ENCODE data around the gene AKT2. TPM values are rescaled to one million over a fixed set of nuclear protein-coding genes. Genes with fewer than 3 reads are reported as not detected.

Gene AKT2
- total RNA-seq, 1 experiment from 2014 or later, result 2,376 TPM

DNA sequence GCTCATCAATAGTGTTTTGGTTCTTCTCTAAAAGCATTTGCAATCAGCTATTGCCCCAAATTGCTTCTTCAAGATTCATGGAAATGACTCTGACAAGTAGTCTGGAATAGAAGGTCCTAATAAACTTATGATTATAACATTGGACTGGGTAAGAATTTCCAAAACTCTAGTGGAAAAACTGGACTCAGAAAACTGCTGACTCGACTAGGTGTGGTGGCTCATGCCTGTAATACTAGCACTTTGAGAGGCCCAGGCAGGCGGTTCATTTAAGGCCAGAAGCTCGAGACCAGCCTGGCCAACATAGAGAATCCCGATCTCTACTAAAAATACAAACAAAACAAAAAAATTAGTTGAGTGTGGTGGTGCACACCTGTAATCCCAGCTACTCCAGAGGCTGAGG lies 15.5 kb upstream of the AKT2 start:
- no peak overlapping the region for H3K27ac ChIP-seq (ENCODE audit: low read length)
- ChIA-PET POLR2A (interaction anchor here (0.5 to 1.2 kb wide), 9 partner anchors 10 to 1717 kb away, joined by 3 to 7 read pairs (median 3); partner anchors contain the start of gene AKT2), CTCF (interaction anchor here (0.6 to 2.1 kb wide), 6 partner anchors 17 to 195 kb away, joined by 3 to 7 read pairs (median 4); no protein-coding TSS in a partner anchor)
- no peak overlapping the region for H3K4me3 ChIP-seq (ENCODE audit: low read depth in 2 of 2, low read length in 2 of 2)
- no peak for TF ChIP-seq TCF7L2 (IDR thresholded peaks at IDR 0.05; ENCODE audit: low read depth, low read length)
- no peak for TF ChIP-seq POLR2AphosphoS5 (IDR thresholded peaks at IDR 0.05; ENCODE audit: low read depth, low read length)
- TF ChIP-seq, protein P1, sequence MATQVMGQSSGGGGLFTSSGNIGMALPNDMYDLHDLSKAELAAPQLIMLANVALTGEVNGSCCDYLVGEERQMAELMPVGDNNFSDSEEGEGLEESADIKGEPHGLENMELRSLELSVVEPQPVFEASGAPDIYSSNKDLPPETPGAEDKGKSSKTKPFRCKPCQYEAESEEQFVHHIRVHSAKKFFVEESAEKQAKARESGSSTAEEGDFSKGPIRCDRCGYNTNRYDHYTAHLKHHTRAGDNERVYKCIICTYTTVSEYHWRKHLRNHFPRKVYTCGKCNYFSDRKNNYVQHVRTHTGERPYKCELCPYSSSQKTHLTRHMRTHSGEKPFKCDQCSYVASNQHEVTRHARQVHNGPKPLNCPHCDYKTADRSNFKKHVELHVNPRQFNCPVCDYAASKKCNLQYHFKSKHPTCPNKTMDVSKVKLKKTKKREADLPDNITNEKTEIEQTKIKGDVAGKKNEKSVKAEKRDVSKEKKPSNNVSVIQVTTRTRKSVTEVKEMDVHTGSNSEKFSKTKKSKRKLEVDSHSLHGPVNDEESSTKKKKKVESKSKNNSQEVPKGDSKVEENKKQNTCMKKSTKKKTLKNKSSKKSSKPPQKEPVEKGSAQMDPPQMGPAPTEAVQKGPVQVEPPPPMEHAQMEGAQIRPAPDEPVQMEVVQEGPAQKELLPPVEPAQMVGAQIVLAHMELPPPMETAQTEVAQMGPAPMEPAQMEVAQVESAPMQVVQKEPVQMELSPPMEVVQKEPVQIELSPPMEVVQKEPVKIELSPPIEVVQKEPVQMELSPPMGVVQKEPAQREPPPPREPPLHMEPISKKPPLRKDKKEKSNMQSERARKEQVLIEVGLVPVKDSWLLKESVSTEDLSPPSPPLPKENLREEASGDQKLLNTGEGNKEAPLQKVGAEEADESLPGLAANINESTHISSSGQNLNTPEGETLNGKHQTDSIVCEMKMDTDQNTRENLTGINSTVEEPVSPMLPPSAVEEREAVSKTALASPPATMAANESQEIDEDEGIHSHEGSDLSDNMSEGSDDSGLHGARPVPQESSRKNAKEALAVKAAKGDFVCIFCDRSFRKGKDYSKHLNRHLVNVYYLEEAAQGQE (IDR thresholded peaks at IDR 0.05; ENCODE audit: insufficient read depth in 1 of 2, low read depth in 2 of 2, low read length in 1 of 2), result no peak
- no peak for TF ChIP-seq CTCF (IDR thresholded peaks at IDR 0.05)
- TF ChIP-seq SIN3A (IDR thresholded peaks at IDR 0.05; ENCODE audit: borderline replicate concordance, insufficient read depth, low read depth, low read length), result no peak
- peaks cover 12% of the 10 kb centered on the region for H3K27me3 ChIP-seq (ENCODE audit: control insufficient read depth, insufficient read depth, low read length)
- H3K36me3 ChIP-seq (ENCODE audit: control insufficient read depth, insufficient read depth, low read length), result no peaks in the 10 kb centered on the region
- ATAC-seq, result no peak
- no TSS peak for BruUV-seq (replicated peaks)
- no peaks in the 10 kb centered on the region for H3K9me3 ChIP-seq (ENCODE audit: control insufficient read depth, insufficient read depth, low read depth, low read length)
- intact Hi-C loops (cut with micrococcal nuclease; ENCODE audit: unreplicated experiment), result no loop called here
- in situ Hi-C loops (cut with HindIII; ENCODE audit: low pct_unique_long_range_greater_than_20kb, low sequenced_read_pairs), result loop anchor here (5.0 to 10.0 kb wide), 7 partner anchors 38 to 1776 kb away; partner anchors contain the start of gene ZNF780A
- no peaks in the 10 kb centered on the region for H3K4me1 ChIP-seq (ENCODE audit: control insufficient read depth, insufficient read depth, low read length)
- DNase-seq (ENCODE audit: low read depth, low spot score), result no peak

GRCh38 chr19:40298026-40298425 lies 12.9 kb upstream of the AKT2 start:
- intact Hi-C loops (cut with micrococcal nuclease; ENCODE audit: unreplicated experiment), result no loop called here
- H3K27me3 ChIP-seq (ENCODE audit: control insufficient read depth, insufficient read depth, low read length), result peaks cover 4% of the 10 kb centered on the region; the same call in 1 of the 2 replicates
- in situ Hi-C loops (cut with HindIII; ENCODE audit: low pct_unique_long_range_greater_than_20kb, low sequenced_read_pairs), result loop anchor here (10.0 kb wide), 1 partner anchor 1753 kb away; no protein-coding TSS in a partner anchor
- H3K27ac ChIP-seq (ENCODE audit: low read length), result no peak overlapping the region
- no peak for TF ChIP-seq POLR2AphosphoS5 (IDR thresholded peaks at IDR 0.05; ENCODE audit: low read depth, low read length)
- TF ChIP-seq TCF7L2 (IDR thresholded peaks at IDR 0.05; ENCODE audit: low read depth, low read length), result no peak
- H3K9me3 ChIP-seq (ENCODE audit: control insufficient read depth, insufficient read depth, low read depth, low read length), result no peaks in the 10 kb centered on the region
- H3K4me1 ChIP-seq (ENCODE audit: control insufficient read depth, insufficient read depth, low read length), result no peaks in the 10 kb centered on the region
- DNase-seq (ENCODE audit: low read depth, low spot score) (no peak), ATAC-seq (no peak)
- POLR2A ChIA-PET, result interaction anchor here (0.5 to 2.1 kb wide), 16 partner anchors 11 to 1629 kb away, joined by 3 to 13 read pairs (median 6); partner anchors contain the start of gene AKT2
- CTCF ChIA-PET, result interaction anchor here (0.6 to 3.2 kb wide), 29 partner anchors 7 to 956 kb away, joined by 3 to 36 read pairs (median 5); partner anchors contain the start of genes AKT2 and SAMD4B
- H3K36me3 ChIP-seq (ENCODE audit: control insufficient read depth, insufficient read depth, low read length), result no peaks in the 10 kb centered on the region
- no peak overlapping the region for H3K4me3 ChIP-seq (ENCODE audit: low read depth in 2 of 2, low read length in 2 of 2)
- BruUV-seq (replicated peaks), result no TSS peak

- DNase-seq (ENCODE audit: low read depth, low spot score) (no peak), ATAC-seq (peak; percentile 4)
- H3K4me1 ChIP-seq (ENCODE audit: control insufficient read depth, insufficient read depth, low read length), result no peaks in the 10 kb centered on the region
- BruUV-seq (replicated peaks), result no TSS peak
- TF ChIP-seq POLR2AphosphoS5 (IDR thresholded peaks at IDR 0.05; ENCODE audit: low read depth, low read length) (no peak), SIN3A (IDR thresholded peaks at IDR 0.05; ENCODE audit: borderline replicate concordance, insufficient read depth, low read depth, low read length) (no peak), CTCF (IDR thresholded peaks at IDR 0.05) (no peak), TCF7L2 (IDR thresholded peaks at IDR 0.05; ENCODE audit: low read depth, low read length) (no peak)
- TF ChIP-seq, protein P1 (IDR thresholded peaks at IDR 0.05; ENCODE audit: insufficient read depth in 1 of 2, low read depth in 2 of 2, low read length in 1 of 2), result no peak
- H3K36me3 ChIP-seq (ENCODE audit: control insufficient read depth, insufficient read depth, low read length), result no peaks in the 10 kb centered on the region
- H3K27ac ChIP-seq (ENCODE audit: low read length), result no peak overlapping the region
- ChIA-PET POLR2A (interaction anchor here (0.6 kb wide), 1 partner anchor 8 kb away, joined by 5 read pairs; no protein-coding TSS in a partner anchor), CTCF (interaction anchor here (2.6 to 3.2 kb wide), 3 partner anchors 10 to 13 kb away, joined by 11 to 37 read pairs (median 36); no protein-coding TSS in a partner anchor)
- intact Hi-C loops (cut with micrococcal nuclease; ENCODE audit: unreplicated experiment) (no loop called here), in situ Hi-C loops (cut with HindIII; ENCODE audit: low pct_unique_long_range_greater_than_20kb, low sequenced_read_pairs) (loop anchor here (5.0 to 10.0 kb wide), 7 partner anchors 67 to 1750 kb away; partner anchors contain the start of genes CCNP, MED29 and PAF1)
- H3K27me3 ChIP-seq (ENCODE audit: control insufficient read depth, insufficient read depth, low read length), result peaks cover 4% of the 10 kb centered on the region; the same call in 1 of the 2 replicates
- H3K4me3 ChIP-seq (ENCODE audit: low read depth in 2 of 2, low read length in 2 of 2), result no peak overlapping the region
- H3K9me3 ChIP-seq (ENCODE audit: control insufficient read depth, insufficient read depth, low read depth, low read length), result no peaks in the 10 kb centered on the region
Measured at GRCh38 chr19:40294560-40294959, 9.4 kb upstream of the AKT2 start.

Data from Panc1 (cell line).